OCI-LY7 (cell line): ENCODE results near the gene MEOX1.

Source experiments
- CTCF ChIP-seq: fragments of 200-600 bp; sonication (generic); conservative IDR thresholded peaks from 2 replicates; pipeline ENCODE4 v1.5.1; 2014; ENCODE audit warnings: mild to moderate bottlenecking, antibody characterized with exemption, low read length, moderate library complexity, mixed read lengths
- EZH2phosphoT487 ChIP-seq: fragments of 200-600 bp; sonication (generic); IDR thresholded peaks from 2 replicates; pipeline ENCODE4 v1.6.1; 2018; ENCODE audit warnings: low read depth, borderline replicate concordance, mild to moderate bottlenecking, mixed run types, antibody characterized with exemption, low read length, moderate library complexity, mixed read lengths

DNA sequence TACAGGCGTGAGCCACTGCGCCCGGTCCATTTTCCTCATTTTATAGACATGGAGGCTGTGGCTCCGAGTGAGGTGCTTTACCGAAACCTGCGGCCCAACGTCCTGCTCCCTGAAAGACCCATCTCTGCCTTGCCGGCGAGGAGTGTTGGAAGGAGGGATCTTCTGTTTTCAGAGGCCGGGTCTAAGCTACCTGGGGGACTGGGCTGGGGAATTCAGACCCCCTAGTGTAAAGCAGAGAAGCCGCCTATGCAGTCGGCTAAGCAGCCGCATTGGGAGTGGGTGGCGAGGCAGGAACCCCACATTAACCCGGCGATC, 16.3 kb downstream of the MEOX1 start:
- TF ChIP-seq CTCF (no peak), EZH2phosphoT487 (no peak)
